Pons (tissue), 1 donor: ENCODE results near the gene GARNL3.

Experiments used
- DNase-seq: peaks from one replicate; pipeline ENCODE4 v3.0.0-alpha.2; 2016; ENCODE audit warnings: low spot score

Gene GARNL3, protein sequence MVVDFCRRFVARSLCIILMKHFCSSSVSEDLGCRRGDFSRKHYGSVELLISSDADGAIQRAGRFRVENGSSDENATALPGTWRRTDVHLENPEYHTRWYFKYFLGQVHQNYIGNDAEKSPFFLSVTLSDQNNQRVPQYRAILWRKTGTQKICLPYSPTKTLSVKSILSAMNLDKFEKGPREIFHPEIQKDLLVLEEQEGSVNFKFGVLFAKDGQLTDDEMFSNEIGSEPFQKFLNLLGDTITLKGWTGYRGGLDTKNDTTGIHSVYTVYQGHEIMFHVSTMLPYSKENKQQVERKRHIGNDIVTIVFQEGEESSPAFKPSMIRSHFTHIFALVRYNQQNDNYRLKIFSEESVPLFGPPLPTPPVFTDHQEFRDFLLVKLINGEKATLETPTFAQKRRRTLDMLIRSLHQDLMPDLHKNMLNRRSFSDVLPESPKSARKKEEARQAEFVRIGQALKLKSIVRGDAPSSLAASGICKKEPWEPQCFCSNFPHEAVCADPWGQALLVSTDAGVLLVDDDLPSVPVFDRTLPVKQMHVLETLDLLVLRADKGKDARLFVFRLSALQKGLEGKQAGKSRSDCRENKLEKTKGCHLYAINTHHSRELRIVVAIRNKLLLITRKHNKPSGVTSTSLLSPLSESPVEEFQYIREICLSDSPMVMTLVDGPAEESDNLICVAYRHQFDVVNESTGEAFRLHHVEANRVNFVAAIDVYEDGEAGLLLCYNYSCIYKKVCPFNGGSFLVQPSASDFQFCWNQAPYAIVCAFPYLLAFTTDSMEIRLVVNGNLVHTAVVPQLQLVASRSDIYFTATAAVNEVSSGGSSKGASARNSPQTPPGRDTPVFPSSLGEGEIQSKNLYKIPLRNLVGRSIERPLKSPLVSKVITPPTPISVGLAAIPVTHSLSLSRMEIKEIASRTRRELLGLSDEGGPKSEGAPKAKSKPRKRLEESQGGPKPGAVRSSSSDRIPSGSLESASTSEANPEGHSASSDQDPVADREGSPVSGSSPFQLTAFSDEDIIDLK

GRCh38 chr9:127264462-127265219 lies at the start of gene GARNL3:
GARNL3 (plus strand) TSS chr9:127264774; CDS start chr9:127264878, 104 bp downstream.
- DNase-seq, result peak; percentile 60

DNA sequence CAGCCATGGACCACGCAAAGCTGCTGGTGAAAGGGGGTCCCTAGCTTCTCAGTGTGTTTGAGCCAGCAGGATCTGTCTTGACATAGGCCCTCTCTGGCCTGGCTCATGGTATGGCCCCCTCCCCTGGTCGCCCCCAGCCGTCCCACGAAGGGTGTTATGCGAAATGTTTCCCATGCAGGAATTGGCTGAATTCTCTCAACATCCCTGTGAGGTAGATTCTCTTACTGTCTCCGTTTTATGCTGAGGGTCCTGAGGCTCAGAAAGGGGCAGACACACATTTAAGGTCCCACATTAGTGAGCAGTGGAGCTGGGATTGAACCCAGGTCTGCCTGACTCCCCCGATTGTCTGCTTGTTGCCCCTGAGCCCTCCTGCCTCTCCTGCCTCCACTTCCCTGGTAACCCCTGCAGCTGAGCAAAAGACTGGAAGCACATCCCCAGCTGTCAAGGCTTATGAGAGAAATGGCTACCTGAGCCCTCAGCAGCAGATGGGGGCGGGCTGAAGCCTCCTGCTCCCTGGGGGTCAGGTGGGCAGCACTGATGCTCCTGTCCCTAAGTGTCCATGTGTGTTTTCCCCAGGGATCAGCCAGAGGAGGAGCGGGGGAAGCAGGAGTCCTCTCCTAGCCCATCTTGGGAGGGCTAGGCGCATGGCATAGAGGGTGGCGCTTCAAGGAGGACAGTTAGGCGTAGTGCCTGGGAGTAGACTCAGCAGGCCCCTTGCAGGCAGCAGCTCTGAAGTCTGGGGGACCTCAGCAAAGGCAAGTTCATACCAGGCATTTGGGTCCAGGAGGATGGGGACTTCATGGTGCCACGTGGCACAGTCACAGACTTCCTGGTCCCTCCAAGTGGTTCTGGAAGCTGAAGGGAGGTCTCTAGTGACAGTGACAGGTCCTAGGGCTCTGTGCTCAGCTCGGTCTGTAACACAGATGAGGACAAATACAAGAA lies 49.0 kb upstream of the GARNL3 start:
- DNase-seq, result no peak

DNA sequence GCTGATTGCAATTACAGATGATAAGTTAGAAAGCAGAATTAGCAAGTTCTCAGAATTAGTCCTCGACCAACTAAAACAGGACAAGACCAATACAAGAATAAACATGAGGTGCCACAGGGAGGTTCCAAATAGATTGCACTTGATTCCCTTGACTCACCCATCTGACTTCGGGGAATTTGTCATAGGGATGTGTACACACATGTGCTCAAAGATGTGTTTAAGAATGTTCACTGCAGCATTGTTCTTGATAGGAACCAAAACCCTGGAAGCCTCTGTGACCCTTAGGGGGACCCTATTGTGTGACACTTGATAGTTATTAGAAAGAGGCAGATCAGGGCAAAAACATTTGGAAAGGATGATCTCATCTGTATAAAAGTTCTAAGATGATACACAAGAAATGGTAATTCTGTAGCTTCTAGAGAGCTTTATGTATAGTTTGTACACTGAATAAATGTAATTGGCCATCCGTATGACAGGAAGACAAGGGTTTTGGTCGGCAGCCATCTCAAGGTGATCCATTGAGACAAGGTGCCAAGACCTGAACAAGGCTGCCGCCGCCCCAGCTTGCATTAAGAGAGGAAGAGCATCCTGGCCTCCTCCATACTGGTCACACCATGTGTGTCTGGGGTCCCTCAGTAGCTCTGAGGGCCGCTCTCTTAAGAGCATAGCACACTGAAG lies 48.2 kb upstream of the GARNL3 start:
- DNase-seq, result no peak

- DNase-seq, result no peak
These were observed 47.7 kb upstream of the GARNL3 start for GRCh38 chr9:127216888-127217217.

DNA sequence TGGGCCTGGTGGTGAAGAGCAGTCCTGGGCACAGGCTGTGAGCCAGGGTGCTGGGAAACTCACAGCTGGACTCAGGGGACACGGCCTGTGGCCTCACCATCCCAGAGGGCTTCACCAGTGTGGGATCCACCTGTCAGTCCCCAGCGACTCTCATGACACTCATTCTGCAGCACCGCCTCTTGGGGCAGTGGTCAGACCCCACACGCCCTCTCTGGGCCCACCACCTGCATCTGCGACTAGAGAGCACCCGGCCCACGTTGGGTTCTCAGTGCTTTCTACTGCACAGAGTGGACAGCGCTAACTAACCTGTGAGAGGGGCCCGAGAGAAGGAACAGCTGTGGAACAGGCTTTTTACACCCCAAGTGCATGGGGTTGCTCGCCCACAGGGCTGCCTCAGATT lies 45.8 kb upstream of the GARNL3 start:
- DNase-seq, result no peak

- DNase-seq, result peak; percentile 29
These were observed 45.1 kb upstream of the GARNL3 start for GRCh38 chr9:127219520-127219919.

DNA sequence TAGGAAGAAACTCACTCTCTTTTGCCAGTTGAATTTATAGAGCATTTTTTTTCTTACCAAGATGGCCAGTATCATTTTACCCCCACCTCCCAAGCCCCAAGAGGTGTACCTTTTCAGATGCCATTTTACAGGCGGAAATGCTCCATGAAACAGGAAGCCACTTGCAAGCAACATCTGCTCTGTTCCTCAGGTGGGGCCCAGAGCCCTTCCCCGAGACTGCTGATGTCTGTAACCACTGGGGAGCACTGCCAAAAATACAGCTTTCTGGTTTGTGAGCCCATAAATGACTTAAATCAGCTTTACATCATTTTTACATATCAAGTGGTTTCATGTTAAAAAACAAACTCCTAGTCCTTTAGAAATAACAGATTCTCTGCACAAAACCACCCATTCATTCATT lies 42.9 kb upstream of the GARNL3 start:
- DNase-seq, result no peak

GRCh38 chr9:127222388-127223095 lies 42.0 kb upstream of the GARNL3 start:
- DNase-seq, result no peak

DNA sequence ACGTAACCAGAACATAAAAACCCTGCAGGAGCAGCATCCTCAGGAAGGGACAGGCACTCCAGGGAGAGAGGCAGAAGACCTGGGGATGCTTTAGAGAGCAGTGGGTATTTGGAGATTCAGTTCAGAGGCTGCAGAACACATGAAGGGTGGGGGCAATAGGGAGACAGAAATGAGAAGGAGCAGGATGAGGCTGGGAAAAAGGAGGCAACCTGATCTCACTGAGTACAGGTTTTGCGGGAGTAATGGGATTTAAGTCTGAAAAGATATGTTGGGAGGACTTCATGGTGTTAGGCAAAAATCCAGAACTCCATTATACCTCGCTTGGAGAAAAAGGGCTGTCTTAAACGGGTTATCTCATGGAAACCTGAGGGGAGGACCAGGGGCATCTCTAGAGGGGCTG lies 41.3 kb upstream of the GARNL3 start:
- no peak for DNase-seq

DNA sequence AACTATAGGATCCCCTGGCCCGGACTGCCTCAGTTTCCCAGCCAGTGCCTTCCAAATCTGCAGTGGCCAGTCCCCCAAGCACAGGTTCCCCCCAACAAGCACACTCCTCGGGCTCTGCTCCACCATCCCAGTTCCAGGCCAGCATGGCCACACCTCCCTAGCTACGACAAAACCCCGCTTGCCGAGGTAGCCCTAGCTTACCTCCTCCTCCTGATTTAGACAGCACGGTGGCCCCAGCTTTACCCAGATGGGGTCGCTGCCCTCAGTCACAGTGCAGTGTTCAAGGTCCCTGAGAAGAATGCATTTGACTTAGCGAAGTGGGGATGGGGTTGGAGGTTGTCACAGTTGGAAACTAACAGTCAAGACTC lies 40.8 kb upstream of the GARNL3 start:
- DNase-seq, result peak; percentile 27

- peak; percentile 81 for DNase-seq
These were observed 40.2 kb upstream of the GARNL3 start for GRCh38 chr9:127224178-127224882.

- DNase-seq, result peak; percentile 89
These were observed 39.5 kb upstream of the GARNL3 start for GRCh38 chr9:127224883-127225739.

DNA sequence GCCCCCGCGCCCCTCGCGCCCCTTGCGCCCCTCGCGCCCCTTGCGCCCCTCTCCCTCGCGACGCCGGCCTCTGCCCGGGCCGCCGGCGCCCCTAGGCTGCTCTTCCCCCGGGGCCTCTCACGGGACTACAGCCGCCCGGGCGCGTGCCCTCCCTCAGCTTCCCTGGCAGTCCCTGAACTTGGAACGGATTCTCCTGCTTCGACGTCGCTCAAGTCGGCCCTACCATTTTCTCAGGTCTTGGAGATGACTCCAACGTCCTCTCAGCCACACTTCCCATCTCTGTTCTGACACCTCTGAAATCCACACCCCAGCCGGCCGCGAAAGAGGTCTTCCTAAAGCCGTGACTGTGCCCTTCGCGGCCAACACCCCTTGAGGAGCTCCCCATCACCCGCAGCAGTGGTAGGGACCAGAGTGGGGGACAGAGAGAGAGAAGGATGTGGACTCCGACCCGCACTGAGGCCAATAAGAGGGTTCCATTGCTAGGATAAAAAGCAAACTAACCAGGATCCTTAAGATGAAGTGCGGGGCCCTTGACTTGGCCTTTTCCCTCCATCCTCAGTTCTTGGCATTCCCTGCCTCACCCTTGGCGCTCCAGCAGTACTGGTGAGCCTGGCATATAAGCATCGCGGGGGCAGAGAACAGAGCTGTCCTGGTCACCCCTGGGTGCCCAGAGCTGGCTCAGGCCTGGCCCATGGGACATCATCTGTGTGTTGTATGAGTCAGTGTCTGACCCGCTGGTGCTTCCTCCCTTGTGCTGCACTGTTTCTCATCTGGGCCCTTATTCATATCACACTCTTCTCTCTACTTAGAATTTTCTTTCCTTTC lies 38.6 kb upstream of the GARNL3 start:
- DNase-seq, result peak; percentile 46

- no peak for DNase-seq
These were observed 34.7 kb upstream of the GARNL3 start for GRCh38 chr9:127229691-127230417.

GRCh38 chr9:127231666-127232065 lies 32.9 kb upstream of the GARNL3 start:
- no peak for DNase-seq

DNA sequence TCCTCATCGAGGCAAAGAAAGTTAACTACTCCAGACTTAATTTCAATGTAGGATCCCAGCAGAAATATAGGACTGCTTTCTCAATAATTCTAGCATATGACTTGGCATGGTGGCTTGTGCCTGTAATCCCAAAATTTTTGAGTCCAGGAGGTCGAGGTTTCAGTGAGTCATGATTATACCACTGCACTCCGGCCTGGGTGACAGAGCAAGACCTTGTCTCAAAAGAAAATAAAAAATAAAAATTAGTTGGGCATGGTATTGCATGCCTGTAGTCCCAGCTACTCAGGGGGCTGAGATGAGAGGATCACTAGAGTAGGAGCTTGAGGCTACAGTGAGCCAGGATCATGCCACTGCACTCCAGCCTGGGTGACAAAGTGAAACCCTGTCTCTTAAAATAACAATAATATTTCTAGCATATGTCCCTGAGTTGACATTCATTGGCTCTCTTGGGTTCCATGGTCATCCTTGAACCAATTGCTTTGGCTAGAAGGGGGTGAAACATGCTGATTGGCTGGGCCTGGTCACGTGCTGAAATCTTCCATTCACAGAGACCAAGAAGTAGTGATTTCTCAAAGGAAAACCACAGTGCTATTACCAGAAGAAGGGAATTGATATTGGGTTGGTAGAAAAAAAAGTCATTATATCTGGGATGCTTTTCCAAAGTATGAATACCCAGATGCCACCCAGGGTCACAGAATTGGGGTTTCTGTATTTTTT lies 31.6 kb upstream of the GARNL3 start:
- no peak for DNase-seq
